Right renal cortex interstitium (tissue), 3 donors: ENCODE measurements around the gene SH3BP4. TPM values are rescaled to one million over a fixed set of nuclear protein-coding genes. Genes with fewer than 3 reads are reported as not detected.
"Not testable (repeated sequence)": the region's sequence is repeated elsewhere in the genome, so short reads cannot be mapped to it uniquely, and the experiment has no call there.

ENCODE experiments used
- DNase-seq, 3 donors: peaks; one replicate each; pipeline ENCODE4 v3.0.0-alpha.2; 2013; ENCODE audit warnings: low read depth in 3 of 3, low spot score in 2 of 3
- polyA plus RNA-seq, 3 donors: library from polyadenylated mRNA; unstranded; fragments of 120-200 nt; gene quantifications; one replicate each; pipeline ENCODE4 v1.2.1, GENCODE V29; 2013; ENCODE audit not compliant: insufficient read length in 3 of 3

SH3BP4 gene
- polyA plus RNA-seq, 3 donors: 43.5 to 45.0 (median 43.6) TPM

DNA sequence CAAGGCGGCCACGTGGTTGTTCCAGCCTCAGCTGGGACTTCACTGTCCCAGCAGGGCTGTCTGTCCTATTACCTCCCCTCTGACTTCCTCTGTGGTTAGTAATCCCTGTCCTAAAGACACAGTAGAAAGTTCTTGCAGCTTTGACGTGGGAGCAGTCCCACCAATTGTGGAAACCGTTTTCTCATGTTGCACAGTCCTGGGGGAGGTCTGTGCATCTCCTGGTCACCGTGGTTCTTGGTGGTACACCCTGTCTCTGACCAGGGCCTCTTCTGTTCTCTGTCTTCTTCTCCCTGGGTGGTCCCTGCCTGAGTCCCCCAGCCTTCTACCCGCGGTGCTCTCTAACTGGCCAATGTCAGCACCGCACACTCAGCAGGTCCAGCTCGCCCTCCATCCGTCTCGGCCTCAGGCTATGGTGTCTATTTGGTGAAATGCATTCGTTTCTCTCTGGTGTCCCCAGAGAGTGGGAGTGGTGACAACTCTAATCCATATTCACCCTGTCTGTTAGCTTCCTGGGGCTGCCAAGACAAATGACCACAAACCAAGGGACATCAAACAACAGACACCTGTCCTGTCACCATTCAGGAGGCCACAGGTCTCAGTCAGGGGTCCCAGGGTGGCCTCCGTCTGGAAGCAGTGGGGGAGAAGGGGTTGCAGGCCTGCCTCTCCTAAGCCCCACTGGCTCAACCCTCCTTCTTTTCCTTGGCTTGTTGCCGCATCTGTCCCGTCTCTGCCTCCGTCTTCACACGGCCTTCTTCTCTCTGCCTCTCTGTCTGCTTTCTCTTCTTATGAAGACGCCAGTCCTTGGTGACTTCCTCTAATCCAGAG is 99.8 kb downstream of the SH3BP4 start:
- peak in 1 of 3 donors; percentile 19 for DNase-seq

DNA sequence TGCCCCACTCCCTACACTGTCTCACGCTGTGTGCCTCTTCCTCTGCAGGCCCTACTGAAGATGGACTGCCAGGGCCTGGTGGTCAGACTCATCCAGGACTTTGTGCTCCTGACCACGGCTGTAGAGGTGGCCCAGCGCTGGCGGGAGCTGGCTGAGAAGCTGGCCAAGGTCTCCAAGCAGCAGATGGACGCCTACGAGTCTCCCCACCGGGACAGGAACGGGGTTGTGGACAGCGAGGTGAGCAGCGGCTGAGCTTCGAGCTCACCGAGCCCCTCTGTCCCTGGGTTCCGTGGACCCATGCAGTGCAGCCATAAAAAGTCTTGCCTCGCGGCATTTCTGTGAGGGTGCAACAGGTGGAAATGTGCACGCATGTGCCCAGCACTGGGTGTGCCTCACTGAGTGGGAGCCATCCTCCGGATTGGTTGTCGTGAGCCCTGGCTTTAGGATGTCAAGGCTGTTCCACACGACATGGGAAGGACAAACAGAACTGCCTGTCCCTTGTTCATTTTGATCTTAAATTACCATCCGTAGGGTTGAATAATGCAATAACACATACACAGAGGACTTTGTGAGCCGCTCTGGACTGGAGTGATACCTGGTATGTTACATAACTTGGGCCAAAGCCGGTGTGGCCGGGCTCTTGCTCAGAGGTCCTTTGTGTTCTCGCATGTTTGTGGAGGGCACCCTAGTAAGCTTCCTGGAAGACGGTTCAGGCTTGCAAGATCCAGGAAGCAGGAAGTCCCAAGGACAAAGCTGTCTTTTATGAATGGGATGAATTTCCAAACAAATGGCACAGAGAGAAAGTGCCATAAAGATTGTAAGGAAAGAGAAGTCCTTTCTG is 100.9 kb downstream of the SH3BP4 start:
- DNase-seq: no peak

DNA sequence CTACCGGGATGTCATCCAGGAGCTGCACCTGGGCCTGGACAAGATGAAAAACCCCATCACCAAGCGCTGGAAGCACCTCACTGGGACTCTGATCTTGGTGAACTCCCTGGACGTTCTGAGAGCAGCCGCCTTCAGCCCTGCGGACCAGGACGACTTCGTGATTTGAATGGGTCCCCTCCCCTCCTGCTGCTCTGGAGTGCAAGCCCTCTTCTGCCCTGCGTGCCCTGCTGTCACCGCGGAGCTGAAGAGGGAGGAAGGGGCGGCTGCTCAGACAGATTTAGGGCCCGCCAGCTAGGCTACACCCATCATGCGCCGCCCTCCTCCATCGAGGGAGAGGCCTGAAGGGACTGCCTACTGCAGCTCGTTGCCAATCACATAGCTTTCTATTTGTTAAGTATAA is 101.8 kb downstream of the SH3BP4 start:
- no peak for DNase-seq

DNA sequence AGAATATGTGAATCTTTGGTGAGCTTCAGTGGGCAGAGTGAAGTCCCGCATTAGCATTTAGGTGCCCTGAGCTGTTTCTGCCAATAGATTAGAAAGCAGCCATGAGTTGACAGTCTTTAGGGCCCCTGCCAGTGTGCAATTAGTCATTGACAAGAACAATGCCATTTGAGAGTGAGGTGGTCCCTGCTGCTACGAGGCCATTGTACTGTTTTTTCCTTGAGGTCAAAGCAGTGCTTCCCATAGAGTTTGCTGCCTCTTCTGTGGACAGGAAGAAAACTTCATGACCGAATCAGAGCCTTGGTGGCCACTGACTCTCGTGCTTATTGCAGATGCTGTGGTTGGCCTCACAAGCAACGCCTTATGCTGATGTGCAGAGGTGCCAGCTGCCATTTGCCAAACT is 102.7 kb downstream of the SH3BP4 start:
- DNase-seq: no peak

DNA sequence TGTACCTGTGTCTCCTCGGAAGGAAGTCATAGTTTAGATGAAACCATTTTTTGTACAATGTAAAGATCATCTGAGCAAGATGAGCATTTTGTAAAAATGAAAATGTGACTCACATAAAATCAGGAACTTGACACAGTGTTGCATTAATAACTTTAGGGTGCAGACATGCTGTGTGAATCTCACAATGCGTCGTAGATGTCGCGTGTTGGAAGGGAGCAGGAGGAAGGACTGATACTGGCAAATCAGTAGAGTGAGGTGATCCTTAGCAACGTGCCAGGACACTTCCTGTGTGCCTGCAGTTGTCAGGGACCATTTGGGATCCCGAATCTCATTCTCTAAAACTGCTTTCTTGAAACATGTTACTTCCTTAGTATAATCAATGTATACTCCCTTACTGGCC is 103.1 kb downstream of the SH3BP4 start:
- no peak for DNase-seq

DNA sequence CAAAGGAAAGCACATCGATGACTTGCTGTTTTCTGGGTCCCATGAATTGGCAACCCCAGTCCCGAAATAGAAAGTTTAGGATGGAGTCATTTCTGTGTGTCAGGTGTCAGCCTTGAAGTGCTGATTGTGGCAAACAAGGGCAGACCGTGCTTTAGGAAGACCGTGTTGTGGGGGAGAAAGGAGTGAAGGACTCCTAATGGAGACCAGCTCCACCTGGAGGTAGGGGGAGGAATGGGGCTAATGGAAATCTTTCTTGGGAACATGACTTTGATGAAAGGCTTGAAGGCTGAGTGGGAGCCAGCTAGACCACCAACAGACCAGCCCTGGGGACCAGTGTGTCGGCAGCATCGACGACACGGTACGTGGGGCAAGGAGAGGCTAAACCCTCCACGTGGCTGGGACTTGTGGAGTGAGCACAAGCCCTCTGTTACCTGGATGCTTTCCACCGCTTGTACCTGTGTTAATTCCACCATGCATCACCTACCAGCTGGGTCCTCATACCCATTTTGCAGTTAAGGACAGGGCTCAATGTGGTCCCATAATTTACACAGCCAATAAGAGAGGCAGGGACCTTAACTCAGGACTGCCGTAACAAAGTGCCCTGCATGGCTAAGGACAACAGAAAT is 104.2 kb downstream of the SH3BP4 start:
- DNase-seq: no peak

DNA sequence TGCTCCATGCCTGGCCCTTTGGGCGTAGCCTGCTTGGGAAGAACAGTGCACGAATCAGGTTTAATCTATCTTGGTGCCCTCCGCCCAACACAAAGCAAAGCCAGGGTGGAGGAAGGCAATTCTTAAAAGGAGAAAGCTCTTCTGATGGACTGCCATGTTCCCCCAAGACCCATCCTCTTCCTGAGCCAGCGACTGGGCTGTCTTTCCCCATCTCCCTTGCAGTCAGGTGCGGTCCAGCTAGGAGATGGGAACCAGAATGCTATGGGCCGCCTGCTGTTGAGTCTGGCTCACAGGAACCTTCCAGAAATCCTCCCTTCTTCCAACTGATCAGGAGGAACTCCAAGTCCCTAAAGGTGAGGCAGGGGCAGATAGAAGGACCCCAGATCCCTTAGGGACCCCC is 105.0 kb downstream of the SH3BP4 start:
- DNase-seq: no peak

DNA sequence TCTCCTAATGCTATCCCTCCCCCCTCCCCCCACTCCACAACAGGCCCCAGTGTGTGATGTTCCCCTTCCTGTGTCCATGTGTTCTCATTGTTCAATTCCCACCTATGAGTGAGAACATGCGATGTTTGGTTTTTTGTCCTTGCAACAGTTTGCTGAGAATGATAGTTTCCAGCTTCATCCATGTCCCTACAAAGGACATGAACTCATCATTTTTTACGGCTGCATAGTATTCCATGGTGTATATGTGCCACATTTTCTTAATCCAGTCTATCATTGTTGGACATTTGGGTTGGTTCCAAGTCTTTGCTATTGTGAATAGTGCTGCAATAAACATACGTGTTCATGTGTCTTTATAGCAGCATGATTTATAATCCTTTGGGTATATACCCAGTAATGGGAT is 105.8 kb downstream of the SH3BP4 start:
- not testable (repeated sequence) for DNase-seq

DNA sequence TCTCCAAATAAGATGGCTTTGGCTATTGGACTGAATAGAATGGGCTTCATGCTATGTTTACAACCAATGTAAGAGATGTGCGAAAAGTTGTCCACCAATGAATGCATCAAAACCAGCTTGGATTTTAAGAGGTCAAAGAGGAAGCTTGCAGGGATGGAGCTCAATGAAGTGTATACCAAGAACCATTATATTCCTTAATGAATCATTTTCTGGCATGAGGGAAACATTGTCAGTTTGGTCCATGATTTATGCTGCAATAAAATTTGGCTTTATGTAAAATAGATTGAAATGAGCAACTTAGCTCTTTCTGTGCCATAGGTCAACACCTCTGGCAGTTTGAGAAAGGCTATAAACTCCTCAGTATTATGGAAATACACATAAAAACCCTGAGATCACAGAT is 107.3 kb downstream of the SH3BP4 start:
- DNase-seq: no peak

DNA sequence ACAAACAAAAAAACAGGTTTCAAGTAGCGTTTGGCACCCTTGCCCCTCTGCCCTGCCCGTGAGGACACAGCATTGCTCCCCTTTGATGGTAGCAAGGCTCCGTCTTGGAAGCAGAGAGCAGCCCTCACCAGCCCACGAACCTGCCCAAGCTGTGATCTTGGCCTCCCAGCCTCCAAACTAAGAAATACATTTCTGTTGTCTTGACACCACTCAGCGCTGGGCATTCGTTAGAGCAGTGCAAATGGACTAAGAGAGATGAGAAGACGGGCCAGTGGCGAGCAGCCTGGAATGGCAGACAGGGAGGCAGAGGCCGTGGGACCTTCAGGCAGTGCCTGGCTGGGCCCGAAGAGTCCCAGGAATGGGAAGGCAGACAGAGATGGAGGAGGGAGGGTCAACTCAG is 109.8 kb downstream of the SH3BP4 start:
- DNase-seq: no peak

DNA sequence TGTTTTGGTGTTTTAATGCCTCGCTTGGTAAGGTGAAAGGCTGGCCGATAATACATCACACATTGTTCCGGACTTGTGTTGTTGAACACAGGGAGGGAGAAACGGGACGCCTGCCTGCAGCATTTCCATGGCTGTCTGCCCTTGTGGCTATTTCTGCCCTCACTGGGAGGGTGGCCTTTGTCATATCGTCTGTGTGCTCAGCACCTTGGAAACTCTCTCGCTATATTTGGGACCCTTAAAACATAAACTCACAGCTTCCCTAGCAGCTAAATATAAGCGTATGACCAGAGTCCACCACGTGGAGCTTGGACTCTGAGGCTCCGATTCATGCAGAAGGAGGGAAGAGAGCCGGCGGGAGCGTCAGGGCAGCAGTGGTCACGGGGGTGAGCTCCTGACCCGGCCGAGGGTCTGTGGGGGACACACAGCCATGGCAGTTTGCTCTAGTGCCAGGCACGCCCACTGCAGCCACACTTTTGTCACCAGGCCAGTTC is 111.7 kb downstream of the SH3BP4 start:
- no peak for DNase-seq

DNA sequence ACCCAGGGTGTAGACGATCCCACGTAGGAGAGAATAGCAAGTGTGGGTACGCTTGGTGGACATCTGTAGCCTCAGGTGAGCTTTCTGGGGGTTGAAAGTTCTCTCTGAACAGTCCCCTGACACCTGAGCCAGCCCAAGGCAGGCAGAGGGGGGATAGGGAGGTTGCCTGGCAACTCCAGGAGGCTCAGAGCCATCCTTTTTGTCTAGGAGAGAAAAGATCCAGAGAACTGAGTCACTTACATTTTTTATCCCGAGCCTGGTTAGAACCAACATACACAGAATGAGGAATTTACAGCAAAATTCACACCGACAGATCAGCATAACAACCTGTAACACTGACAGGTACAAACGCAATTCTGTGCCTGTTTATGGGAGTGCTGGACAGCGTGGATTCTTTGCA is 113.2 kb downstream of the SH3BP4 start:
- no peak for DNase-seq

DNA sequence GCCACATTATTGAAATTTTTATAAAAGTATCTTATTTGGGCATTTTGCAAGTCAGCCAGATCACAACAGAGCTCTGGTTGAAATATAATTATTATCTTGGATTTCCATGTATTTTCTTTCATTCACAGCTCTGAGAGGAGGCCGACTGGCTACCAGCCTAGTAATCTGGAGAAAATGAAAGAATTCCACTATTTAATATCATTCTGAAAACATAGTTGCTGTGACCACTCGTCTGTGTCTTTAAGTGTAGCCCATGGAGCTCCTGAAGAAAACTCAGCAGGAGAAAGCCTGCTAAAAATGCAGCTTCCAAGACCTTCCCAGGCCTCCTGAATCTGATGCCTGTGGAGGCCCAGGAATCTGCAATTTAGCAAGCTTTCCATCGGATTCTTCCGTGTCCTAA is 114.7 kb downstream of the SH3BP4 start:
- DNase-seq: no peak

DNA sequence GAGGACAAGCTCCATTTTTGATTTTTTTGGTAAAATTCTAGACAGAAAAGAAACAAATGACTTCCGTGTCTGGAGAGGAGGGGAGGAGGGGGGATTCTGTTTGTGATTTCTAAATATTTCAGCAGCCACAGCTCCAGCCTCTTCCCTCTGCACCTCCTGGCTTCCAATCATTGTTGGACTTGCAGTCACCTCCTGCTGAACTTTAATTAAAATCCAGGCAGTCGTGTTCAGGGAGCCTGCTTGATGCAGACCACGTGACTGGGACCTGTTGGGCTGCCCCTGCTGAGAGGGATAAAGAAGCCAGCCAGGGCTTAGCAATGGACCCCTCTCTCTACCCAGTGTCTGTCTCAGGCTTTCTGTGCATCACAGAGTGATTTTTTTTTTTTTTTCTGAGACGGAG is 115.1 kb downstream of the SH3BP4 start:
- no peak for DNase-seq

DNA sequence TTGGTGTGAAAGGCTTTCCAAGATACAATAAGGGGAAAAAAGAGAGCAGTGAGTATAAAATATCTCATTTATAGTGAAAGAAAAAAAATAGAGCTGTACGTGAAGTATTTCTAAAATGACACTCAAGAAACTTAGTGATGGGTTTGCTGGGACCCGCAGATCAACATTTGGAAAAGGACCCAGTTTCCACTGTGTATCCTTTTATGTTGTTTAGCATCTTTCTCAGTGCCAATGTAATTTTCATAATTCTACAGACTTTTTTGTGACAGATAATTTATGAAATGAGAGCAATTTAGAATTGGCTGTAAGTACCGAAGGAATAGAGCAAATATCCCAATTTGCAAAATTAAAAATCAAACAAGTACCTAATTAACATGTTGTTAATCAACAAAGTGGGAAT is 116.9 kb downstream of the SH3BP4 start:
- DNase-seq: no peak

DNA sequence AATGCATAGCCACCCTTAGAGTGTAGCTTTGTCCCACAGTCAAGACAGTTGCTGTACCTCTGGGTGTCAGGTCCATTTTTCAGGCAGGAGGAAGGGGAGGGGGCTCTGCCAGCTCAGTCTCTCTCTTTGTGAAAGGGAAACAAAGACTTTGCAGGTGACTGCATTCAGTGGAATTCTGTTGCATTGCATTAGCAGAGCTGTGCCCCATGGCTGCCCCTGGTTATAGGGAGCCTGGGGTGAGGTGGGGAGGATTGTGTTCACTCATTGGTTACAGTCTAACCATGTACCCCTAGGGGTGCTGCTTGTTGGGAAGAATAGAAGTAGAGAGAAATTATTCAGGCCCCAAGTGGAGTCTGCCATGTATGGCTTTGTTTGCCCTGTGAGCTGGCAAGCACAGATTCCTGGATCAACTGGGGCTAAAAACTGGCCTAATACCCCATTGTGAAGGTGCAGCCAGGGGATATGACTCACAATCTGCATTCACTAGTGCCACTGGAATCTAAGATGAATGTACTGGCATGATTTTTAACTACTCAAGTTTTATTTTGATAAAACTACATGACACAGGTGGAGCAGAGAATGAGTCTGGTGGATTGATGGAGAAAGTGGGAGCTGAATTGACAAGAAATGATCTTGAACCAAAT is 118.4 kb downstream of the SH3BP4 start:
- no peak for DNase-seq

DNA sequence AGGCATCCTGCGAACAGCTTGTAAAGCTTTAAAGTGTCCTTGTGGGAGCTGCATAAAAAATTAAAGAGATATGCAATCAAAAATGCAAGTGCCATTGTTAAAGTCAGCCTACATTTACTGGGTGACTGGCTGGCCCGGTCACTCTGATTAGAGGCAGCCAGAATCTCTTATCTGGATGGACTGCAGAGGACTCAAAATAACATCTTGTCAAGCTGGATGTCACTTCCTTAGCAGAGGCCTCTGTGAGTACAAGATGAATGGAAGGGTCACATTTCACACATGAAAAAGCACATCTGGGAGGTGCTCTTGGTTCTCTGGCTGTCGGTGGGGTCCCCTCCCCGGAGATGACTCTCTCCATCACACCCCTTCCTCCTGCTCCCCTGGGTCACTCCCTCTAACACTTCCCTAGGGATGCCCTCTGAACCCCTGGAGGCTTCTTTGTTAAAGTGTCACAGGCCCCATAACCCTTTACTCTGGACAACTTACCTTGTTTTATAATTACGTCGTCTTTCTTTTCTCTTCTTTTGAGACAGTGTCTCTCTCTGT is 122.1 kb downstream of the SH3BP4 start:
- no peak for DNase-seq

DNA sequence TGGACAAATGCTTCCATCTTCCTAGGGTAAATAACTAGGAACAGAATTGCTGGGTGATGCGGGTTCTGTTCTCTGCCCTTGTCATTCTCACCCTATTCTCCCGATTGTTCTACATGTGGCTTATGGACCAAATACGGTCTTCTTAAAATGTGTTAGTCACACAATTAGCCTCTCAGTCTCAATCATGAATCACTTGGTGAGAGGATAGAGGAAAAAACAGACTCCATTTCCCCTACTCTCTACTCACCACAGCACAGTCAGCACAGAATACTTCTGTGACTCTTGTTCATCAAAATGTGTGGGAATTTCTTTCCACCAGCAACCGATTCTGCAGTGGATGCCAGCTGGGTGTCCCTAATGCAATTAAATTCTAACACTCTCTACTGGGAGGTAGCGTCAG is 125.2 kb downstream of the SH3BP4 start:
- DNase-seq: no peak

DNA sequence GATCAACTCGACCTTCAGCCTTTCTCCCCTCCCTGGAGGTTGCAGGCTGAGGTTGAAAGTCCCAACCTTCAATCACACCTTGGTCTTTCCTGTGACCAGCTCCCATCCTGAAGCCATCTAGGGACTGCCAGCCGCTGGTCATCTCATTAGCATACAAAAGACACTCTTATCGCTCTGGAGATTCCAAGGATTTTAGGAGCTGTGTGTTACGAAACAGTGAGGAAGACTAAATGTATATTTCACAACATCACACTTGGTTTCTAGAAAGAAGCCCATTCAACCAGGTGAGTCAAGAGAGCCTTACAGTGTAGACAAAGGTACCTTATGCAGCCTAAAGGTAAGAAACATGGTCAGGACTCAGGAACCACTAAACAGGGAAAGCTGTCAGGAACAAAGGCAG is 126.4 kb downstream of the SH3BP4 start:
- DNase-seq: no peak

DNA sequence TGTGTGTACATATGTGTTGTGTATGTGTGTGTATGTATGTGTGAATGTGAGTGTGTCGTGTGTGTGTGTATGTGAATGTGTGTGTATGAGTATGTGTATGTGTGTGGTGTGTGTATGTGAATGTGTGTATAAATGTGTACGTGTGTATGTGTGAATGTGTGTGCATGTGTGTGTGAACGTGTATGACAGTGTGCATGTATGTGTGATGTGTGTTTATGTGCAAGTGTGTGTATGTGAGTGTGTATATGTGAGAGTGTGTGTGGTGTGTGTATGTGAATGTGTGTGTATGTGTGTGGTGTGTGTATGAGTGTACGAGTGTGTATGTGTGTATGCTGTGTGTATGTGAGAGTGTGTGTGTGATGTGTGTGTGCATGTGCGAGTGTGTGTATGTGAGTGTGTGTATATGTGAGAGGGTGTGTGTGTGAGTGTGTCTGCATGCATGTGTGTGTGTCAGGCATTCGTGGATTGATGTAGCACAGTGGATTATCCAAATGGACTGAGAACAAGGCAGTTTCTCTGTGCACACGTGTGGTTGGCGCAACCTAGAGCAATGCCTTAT is 127.2 kb downstream of the SH3BP4 start:
- DNase-seq: no peak
